IPS-NIHi11 (cell line): ENCODE results near the gene OVOL1.

Source experiments
- DNase-seq: peaks from one replicate; pipeline ENCODE4 v3.0.0; 2012; ENCODE audit warnings: mixed read lengths, low spot score

Gene OVOL1

DNA sequence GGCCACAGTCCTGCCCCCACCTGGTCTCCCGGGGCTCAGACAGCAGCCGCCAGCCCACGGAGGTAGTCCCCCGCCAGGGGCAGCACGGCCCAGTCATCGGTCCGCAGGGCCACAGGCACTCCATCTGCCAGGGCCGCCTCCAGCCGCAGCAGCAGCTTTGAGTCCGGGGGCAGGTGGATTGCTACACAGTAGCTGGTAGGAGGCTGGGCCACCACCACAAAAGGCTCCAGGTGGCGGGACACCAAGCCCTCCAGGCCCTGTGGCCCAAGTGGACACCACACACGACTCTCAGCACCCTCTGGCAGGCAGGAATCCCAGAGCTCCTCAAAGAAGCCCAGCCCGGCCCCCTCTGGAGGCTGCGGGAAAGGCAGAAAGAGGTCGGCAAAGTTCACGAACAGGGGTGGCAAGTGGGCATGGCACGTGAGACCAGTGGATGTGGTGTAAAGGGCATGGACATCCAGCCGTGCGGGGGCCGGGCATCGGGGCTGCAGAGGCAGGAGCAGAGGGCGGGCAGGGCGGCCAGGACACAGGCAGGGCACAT, 9.0 kb upstream of the OVOL1 start:
- DNase-seq = no peak

DNA sequence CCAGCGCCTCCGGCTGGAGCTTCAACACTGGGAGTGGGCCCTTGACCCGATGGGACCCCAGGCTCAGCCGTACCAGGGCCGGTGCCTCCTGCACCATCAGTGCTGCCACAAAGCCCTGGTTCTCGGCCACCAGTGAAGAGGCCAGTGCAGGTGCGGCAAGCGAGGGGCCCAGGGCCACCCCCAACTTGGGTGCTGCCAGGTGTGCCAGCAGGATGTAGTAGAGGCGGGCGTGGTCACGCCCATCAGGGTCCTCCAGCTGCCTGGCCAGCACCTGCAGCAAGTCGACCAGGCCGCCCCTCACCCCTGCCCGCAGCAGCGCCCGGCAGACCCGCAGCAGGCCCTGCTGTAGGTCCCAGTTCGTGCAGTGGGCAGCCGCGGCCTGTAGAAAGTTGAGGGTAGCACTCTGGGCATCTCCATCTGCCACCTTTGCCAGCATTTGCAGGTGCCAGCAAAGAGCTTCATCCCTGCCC, 8.4 kb upstream of the OVOL1 start:
- no peak for DNase-seq

DNA sequence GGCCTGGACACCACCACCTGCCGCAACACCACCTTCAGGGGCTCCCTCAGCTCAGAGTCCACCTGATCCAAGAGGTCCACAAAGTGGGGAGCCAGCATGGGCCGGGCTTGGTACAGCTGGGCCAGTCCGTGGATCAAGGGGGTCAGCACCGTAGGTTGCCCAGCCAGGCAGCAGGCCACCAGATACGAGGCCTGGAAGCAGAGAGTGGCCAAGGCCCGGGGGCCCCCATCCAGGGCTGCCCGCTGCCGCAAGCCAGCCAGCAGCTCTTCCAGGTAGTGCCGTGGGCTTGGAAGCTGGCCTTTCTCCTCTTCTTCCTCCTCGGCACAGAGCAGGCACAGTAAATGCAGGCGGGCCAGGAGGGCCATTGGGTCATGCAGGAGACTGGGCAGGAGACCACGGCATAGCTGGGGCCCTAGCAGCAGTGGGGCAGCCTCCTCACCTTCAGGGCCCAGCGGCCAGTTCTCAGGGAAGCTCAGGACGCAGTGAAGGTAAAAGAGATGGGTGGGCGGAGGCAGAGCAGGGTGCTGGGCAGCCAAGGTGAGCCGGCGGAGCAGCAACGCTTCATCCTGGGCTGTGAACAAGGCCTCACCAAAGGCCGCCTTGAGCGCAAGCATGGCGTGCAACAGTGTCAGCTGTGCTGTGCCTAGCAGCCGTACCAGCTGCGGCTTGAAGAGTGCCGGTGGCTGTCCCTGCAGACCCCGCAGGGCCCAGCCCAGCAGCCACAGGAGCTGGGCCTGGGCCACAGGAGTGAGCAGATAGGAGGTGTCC, 7.8 kb upstream of the OVOL1 start:
- no peak for DNase-seq

DNA sequence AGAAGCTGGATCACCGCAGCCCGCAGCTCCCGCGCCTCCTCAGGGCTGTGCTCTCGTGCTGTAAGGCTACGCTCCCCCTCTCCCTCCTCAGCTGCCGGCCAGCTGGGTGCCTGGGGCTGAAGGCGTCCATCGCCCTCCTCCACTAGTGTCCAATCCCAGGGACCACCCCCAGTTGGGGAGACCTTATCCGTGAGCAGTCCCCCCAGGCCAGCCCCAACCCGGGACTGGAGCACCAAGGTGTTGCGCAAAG, 7.3 kb upstream of the OVOL1 start:
- DNase-seq = no peak

DNA sequence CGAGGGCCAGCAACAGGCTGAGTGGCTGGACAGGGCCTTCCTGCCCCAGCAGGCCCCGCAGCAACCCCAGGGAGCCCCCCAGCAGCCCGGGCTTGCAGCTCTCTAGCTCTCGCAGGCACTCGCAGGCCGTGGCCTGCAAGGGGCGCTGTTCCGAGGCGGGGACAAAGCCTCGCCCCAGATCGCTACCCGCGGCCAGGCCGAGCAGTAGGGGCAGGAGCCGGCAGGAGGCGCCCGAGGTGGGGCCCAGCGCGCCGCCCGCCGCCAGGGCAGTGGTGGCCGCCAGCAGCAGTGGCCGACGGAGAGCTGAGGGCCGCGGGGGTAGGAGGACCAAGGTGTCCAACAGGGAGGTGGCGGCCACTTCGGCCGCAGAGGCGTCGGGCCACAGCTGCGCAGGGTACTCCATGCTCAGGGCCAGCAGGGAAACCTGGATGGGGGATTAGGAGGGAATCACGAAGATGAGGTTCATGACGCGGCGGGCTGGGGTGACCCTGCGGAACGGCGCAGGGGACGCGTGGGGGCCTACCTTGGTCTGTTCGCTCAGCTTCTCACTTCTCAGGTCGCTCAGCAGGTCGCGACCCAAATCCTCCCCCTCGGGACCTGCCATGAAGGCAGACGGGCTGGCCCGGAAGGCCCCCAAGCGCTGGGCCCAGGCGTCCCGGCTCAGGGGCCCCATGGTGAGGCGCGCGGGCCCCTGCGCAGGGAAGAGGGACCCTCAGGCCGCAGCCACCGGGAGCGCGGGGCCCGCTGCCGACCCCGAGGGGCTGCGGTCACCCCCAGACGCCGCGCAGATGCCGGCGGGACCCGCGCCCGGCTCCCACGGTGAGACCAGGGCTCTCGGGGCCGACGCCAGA, 6.7 kb upstream of the OVOL1 start:
- peak; percentile 96 for DNase-seq

DNA sequence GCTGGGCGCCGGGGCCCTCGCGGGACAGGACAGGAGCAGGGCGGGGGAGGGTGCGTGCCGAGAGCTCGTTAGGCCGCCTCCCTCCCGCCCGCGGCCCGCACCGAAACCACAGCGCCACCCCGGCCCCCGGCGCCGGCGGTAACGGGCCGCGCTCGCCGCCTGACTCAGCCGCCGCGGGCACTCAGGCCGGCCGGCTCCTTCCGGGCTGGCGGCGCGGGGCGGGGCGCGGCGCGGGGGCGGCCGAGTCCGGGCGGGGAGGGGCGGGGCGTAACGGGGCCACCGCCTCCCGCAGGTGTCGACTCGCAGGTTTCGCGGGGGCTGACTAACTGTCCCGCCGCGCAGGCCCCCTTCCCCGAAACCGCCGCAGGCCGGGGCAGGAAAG, 6.1 kb upstream of the OVOL1 start, which contains the start of gene AP5B1:
Gene AP5B1, minus strand, starts transcription at position 207 of the 382 bp plus-strand sequence. CDS start 385 bp downstream, outside the sequence.
- DNase-seq = peak; percentile 83

DNA sequence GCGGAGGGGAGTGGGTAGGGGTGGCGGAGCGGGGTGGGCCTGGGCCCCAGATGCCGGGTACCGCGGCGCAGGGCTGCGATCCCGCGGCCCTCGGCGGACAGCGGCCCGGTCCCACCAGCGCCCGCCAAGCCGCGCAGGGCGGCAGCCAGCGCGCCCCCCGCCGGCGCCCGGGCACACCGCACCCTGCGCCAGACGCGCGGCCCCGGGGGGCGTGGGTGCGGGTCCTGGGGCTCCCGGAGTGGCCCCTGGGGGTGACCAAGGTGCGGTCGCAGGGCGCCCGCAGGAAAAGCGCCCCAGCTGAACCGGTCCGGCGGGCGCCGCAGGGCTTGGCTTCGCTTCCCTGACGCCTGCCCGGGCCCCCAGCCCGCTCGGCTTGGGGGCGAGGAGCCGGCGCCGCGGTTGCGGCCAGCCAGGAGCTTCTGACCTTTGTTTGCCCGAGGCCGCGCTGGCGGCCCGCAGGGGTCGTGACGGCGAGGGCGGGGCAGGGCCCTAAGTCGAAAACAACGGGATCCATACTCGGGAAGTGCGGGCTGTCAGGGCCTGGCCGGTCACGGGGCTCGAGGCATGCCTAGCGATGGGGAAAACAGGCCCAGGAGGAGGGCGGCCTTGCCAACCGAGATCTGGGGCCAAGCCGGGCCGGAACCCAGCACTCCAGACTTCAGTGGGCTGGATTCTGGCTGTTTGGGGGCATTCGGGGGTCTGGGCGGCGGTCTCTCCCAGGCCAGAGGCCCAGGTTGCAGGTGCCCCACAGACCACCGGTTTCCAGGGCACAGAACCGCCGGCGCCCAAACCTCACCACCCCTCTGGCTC, 5.5 kb upstream of the OVOL1 start:
- DNase-seq = peak; percentile 82

DNA sequence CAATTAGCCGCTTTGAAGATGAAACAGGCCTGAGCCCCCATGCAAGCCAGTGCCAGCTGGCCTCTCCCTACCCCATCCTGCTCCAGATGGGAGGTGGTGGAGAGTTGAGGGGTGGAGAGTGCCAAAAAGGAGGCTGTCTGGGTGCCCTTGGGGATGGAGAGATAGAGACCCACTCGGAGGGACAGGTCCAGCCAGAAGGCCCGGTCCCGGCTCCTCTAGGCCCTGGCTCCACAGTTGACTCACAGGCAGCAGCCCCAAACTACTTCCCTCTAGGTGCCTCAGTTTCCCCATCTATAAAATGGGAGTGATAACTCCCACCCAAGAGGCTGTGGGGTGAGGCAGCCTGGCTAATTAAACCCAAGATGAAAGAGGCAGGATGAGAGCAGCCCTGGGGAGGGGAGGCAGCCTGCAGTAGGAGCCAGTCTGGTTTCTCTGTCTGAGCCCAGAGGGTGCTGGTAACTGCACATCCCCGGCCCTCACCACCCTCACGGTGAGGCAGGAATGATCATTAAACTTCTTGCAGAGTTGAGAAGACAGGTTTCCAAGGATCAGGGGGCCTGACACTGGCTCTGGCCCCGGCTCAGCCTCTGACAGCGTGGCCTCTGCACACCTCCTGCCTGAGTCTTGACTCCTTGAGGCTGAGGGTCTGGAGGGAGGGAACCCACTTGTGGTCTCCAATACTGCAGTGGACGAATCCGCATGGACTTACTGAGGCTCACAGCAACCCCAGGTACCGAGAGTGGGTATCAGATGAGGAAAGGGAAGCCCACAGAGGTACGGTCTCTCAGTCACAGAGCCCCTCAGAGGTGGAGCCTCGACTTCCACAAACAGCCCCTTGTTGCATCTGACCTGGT, 4.7 kb upstream of the OVOL1 start:
- no peak for DNase-seq

DNA sequence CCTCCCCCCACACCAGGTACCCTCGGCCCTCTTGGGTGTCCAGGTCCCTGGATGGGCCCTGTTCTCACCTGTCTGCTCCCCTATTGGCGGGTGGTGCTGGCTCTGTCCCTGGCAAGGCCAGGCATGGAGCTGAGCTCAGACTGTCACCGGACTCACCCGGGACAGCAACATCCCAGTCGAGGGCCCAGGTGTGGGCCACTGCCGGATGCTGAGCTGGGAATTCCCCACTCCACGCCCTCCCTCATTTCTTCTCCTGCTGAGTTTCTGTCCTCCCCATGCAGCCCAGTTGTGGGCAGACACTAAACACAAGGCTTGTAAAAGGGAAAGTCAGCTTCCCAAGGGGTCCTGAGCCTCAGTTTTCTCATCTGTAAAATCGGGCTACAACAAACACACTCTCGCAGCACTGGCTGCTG, 4.0 kb upstream of the OVOL1 start:
- DNase-seq = no peak

DNA sequence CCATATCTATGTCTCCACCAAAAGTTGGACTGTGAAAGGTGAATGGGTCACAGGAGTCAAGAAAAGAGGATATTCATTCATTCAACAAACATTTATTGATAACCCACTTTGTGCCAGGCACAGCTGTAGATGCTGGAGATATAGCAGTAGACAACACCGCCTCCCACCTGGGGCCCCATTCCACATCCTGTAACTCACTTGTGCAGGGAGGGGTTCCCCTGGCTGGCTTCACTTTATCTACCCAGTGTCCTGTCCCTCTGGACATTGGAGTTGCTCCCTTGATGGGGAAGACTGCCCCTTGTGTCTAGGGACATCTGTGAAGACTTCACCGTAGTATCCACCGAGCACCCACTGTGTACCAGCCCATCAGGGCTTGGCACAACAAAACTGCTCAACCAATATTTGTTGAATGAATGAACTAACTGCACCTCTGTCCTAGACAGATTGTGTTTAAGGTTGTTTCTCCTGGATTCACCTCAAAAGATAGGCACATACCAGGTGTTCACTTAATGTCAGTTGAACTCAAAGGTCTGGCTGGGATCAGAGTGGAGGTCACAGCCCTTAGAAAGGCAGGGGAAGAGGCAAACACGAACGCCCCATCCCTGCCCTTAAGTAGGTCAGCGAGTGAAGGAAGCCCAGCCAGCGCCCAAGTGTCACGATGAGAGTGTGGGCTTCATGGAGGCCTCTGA, 1.4 kb upstream of the OVOL1 start:
- DNase-seq = no peak

DNA sequence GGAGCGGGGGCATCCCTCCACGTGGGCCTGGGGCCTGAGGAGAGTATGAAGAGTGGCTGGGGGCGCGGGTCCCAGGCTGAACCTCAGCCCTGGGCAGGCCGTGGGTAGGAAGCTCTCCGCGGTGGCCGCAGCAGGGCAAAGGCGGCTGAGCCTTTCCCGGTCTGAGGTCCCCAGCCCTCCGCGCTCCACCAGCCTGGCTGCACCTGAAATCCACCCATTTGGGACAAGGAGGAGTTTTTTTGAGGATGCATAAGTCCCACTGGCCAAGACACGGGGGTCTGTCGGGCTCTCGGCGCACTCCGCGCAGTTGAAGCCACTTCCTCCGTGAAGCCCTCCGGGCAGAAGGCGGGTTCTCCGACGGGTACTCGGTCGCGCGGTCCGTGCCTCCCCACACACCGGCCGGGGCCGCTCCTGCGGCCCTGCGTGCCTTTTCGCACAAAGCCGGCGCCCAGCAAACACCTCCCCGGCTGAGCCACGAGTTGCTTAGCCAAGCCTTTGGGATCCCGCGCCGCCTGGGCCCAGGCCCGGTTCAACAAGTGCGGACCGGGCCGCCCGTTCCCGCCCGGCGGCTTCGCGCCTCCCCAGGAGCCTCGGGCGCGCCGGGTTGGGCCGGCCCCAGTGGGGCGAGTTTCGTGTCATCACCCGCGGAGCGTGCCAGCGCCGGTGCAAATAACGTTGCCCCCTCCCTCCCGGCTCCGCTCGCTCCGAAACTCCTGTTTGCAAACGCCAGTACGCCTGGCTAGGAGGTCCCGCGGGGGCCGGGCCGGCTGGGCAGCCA, 666 bp upstream of the OVOL1 start:
- DNase-seq = peak; percentile 49

DNA sequence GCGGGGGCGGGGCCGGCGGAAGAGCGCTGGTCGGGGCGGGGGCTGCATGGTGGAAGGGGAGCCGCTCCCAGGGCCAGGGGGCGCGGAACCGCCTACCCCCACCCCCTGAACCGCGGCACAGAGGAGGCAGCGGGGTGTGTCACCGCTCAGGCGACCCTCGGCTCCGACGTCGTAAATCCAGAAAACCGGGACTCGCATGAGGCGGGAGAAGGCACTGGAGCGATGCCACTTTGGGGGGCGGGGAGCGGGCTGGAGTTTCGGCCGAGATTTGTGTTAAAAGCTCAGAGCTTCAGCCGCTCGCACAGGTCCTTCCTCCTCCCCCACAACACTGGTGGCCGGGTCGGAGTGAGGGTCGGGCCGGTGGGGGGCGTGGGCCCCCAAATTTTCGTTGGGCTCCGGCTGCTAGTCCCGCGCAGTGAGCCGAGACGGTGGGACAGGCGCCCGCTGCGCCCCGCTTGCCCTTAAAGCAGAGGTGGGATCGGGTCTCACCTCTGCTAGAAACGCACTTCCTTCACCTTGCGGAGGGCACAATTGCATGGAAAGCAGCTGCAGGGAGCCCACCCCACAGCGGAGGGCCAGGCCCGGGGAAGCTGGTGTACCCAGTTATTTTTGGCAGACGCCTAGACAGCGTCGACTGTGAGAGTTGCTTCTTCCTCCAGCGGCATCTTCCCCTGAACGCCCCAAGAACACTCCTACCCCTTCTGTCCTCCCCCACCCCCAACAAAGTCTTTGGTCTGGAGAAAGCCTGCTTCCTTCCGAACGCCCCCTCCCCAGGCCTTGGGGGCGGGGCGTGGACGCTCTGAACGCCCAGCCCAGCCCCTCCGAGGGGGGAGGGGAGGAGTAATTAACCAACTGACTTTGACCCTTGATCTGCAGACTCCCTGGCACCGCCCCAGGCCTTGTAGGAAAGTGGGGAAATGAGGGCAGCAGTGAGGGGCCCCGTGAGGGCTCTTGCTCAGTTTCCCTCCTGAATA, 1.1 kb downstream of the OVOL1 start:
- peak; percentile 86 for DNase-seq

DNA sequence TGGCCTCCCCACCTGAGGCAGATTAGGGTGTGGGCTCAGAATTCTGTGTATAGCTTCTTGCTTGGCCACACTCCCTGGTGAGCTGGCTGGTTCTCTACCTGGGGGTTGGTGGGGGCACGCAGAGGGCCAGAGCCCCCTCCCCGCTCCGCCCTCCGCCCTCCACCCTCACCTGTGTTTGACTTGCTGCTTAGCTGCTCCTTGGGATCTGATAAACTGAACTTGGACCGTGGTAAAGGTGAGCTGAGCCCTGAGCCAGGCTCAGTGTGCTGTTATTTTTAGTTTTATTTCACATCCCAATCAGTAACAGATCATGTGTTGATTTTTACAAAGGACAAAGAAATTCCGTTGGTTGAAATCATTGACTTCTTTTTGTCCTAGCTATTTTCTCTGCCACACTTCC, 2.0 kb downstream of the OVOL1 start:
- no peak for DNase-seq

DNA sequence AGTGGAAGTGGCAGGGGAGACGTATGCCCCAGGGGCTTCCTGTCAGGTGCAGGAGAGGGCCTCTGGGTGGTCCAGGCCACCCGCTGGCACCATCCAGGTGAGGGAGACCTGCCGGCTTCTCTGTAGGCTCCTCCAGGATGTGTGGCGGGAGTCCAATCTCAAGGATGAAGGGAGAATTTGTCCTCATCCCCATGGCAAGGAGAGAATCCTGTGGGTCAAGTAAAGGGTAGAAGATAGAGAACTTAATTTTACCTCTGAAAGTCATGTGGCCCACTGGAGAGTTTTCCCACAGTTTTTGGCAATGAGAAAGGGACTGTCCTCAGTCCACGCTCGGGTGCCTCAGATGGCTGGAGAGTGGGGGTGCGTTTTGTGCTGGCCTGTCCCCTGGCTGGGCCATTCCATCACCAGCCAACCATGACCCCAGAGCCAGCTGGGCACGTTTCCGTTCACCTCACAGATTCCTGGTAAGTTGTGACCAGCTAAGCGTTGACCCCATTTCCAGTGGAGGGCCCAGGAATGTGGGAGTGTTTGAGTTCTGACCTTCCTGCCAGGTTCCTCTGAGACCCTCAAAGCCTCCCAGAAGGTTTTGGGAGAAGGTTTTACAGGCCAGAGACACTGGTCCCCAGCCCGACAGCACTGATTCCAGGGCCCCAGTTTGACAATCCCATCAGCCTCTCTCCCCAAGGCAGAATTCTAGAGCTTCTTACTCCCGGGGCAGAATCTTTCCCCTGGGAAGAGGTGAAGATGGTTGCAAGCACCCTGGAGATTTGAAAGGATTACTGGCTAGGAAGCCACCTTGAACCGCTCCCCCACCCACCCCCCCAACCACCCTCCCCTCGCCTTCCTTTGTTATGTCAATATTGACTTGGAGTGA, 2.6 kb downstream of the OVOL1 start:
- no peak for DNase-seq

DNA sequence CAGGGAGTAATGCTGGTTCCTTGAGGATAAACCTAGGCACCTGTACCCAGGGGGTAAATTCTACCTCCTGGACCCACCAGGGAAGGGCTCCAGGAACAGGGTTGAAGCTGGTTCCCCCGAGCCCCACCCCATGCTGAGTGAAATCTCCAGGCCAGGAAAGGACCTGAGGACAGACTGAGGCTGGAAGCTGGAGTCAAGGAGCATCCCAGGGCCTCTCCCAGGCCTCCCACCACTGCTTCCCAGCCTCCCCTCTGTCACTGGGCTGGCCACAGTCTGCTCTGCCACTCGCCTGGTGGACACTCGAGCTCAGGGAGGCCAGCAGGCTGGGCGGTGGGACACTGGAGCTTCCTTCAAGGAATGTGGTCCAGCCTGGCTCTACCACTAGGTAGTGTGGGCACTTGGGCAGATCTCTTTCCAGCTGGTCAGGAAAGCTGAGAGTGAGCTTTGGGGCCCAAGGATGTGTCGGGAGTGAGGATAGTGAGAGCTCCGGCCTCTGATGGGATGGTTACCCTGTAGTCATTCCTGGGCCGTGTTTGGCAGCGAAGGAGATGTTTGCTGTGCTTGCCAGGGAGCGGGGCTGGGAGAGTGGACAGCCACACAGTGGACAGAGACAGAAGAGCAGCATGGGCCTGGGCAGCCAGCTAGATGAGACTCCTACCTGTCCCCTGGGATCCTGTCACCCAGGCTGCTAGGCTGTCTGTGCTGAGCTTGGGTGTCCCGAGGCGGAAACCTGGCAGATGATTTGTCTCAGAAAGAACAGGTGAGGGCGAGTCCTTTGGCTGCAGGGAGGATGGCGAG, 3.4 kb downstream of the OVOL1 start:
- no peak for DNase-seq

DNA sequence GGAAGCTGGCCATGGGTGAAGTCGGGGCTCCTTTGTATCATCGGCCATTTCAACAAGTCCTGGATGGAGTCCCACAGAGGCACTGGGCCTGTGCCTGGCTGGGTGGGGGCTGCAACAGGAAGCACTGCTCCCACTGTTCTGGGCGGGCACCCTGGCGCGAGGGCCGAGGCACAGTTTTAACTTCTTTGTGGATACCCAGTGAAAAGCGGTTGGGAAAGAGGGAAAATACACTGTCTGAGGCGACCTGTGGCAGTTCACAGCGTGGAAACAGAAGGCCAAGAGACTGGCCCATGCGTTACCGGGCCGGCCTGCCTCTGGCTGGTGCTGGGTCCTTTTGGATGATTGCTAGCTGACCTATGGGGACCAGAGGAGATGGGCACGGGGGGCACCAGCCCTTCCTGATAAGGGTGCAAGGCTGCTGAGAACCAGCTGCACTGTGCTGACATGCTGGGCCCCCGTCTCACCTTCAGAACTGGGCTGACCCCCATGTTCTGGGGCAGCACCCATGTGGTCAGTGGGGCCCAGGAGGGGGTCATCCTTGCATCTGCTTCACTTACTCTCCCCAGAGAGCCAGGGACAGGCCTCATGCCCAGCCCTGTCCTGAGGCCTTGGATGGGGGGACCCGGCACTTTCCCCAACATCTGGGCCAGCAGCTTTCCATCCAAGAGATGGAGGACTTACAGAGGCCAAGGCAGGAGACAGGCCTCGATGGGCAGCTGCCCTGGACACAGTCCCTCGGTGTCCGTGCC, 4.2 kb downstream of the OVOL1 start:
- no peak for DNase-seq
